Measurements from ENCODE around the gene POU6F2. TPM values are rescaled to one million over a fixed set of nuclear protein-coding genes. Genes with fewer than 3 reads are reported as not detected.

Gene POU6F2
- total RNA-seq, 1 donor from 2014 or later: 0.78 TPM

- intact Hi-C loops (cut with DNase I): no loop called here
- H3K27ac ChIP-seq: no peak overlapping the region
- ATAC-seq (no peak), DNase-seq (no peak)
- no peaks in the 10 kb centered on the region for H3K36me3 ChIP-seq
- H3K27me3 ChIP-seq: no peaks in the 10 kb centered on the region
- H3K4me1 ChIP-seq: no peaks in the 10 kb centered on the region
- no peak for TF ChIP-seq CTCF (IDR thresholded peaks at IDR 0.05)
- H3K4me3 ChIP-seq: no peak overlapping the region
- H3K9me3 ChIP-seq: no peaks in the 10 kb centered on the region
Measured at GRCh38 chr7:39105720-39106119, 128.0 kb downstream of the POU6F2 start.

GRCh38 chr7:39125846-39126245 is 148.1 kb downstream of the POU6F2 start:
- no peak for TF ChIP-seq CTCF (IDR thresholded peaks at IDR 0.05)
- H3K27me3 ChIP-seq: no peaks in the 10 kb centered on the region
- no peak overlapping the region for H3K4me3 ChIP-seq
- ATAC-seq (no peak), DNase-seq (no peak)
- intact Hi-C loops (cut with DNase I): no loop called here
- H3K36me3 ChIP-seq: no peaks in the 10 kb centered on the region
- no peak overlapping the region for H3K27ac ChIP-seq
- no peaks in the 10 kb centered on the region for H3K4me1 ChIP-seq
- no peaks in the 10 kb centered on the region for H3K9me3 ChIP-seq

- no peak overlapping the region for H3K4me3 ChIP-seq
- H3K27me3 ChIP-seq: no peaks in the 10 kb centered on the region
- intact Hi-C loops (cut with DNase I): no loop called here
- no peaks in the 10 kb centered on the region for H3K9me3 ChIP-seq
- H3K27ac ChIP-seq: no peak overlapping the region
- H3K36me3 ChIP-seq: no peaks in the 10 kb centered on the region
- ATAC-seq (no peak), DNase-seq (no peak)
- no peak for TF ChIP-seq CTCF (IDR thresholded peaks at IDR 0.05)
- no peaks in the 10 kb centered on the region for H3K4me1 ChIP-seq
Measured at GRCh38 chr7:39127058-39127457, 149.3 kb downstream of the POU6F2 start.

GRCh38 chr7:39128287-39128843 is 150.7 kb downstream of the POU6F2 start:
- ATAC-seq (no peak), DNase-seq (no peak)
- Histone ChIP-seq H3K4me3 (no peak overlapping the region), H3K4me1 (no peaks in the 10 kb centered on the region), H3K9me3 (no peaks in the 10 kb centered on the region), H3K27ac (no peak overlapping the region), H3K36me3 (no peaks in the 10 kb centered on the region), H3K27me3 (no peaks in the 10 kb centered on the region)
- TF ChIP-seq CTCF (IDR thresholded peaks at IDR 0.05): no peak
- intact Hi-C loops (cut with DNase I): no loop called here

GRCh38 chr7:39130274-39130673 is 152.6 kb downstream of the POU6F2 start:
- H3K27ac ChIP-seq: no peak overlapping the region
- no peak for TF ChIP-seq CTCF (IDR thresholded peaks at IDR 0.05)
- H3K4me3 ChIP-seq: peak overlapping the region; percentile 6
- H3K27me3 ChIP-seq: no peaks in the 10 kb centered on the region
- no peaks in the 10 kb centered on the region for H3K9me3 ChIP-seq
- intact Hi-C loops (cut with DNase I): no loop called here
- DNase-seq: no peak
- no peaks in the 10 kb centered on the region for H3K4me1 ChIP-seq
- no peaks in the 10 kb centered on the region for H3K36me3 ChIP-seq
- no peak for ATAC-seq

Measured in upper lobe of right lung (tissue), 1 donor.